PFSK-1 (cell line): Measurements from ENCODE around the gene UHRF1.

Source experiments
- POLR2AphosphoS5 ChIP-seq: IDR thresholded peaks from 2 replicates; pipeline ENCODE4 v1.6.1; 2012; ENCODE audit warnings: low read depth, mild to moderate bottlenecking, control low read depth, low read length, moderate library complexity
- TAF1 ChIP-seq: IDR thresholded peaks from 2 replicates; pipeline ENCODE4 v1.6.1; 2012; ENCODE audit warnings: low read length, control low read depth, borderline replicate concordance; ENCODE audit not compliant: insufficient read depth

DNA sequence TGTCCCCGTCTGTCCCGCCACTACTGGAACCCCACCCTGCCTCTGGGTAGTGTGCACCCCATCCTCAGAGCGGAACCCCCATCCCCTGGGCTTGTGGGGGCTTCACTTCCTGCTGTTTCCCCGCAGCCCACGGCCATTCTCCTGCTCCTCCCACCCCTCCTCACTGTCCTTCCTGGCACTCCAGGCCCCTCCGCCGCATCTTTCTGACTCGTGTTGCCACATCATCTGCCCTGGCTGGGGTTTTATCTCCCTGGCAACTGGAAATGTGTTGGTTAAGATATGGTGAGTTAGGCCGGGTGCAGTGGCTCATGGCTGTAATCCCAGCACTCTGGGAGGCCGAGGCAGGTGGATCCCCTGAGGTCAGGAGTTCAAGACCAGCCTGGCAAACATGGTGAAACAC is 96.9 kb downstream of the UHRF1 start:
- TF ChIP-seq POLR2AphosphoS5 (no peak), TAF1 (no peak)
